ENCODE data around the gene SHANK3. TPM values are rescaled to one million over a fixed set of nuclear protein-coding genes. Genes with fewer than 3 reads are reported as not detected.

The SHANK3 gene
- total and polyA plus RNA-seq, 2 of the 4 experiments (the other 2 are of a cell fraction), result 0.18 to 1.5 TPM

GRCh38 chr22:50672041-50672440 is 582 bp upstream of the SHANK3 start:
- no peak overlapping the region for H2AK5ac ChIP-seq (ENCODE audit: low read depth, low read length)
- DNase-seq (no peak), ATAC-seq (ENCODE audit: low read depth) (no peak)
- no peak overlapping the region for H3K27ac ChIP-seq (ENCODE audit: insufficient read depth, low read length)
- H4K20me1 ChIP-seq (ENCODE audit: insufficient read depth, low read length), result no peaks in the 10 kb centered on the region; the same call in 1 of the 2 replicates
- H2AFZ ChIP-seq (replicated peaks; ENCODE audit: low read length, poor library complexity), result no peak overlapping the region
- no peak overlapping the region for H2BK120ac ChIP-seq (ENCODE audit: low read depth, low read length)
- H3K4me3 ChIP-seq (ENCODE audit: insufficient read depth, low read depth, low read length), result no peak overlapping the region
- CTCF ChIA-PET, result no interaction called here
- H3K9me3 ChIP-seq (ENCODE audit: control insufficient read depth, insufficient read depth, low read length), result no peaks in the 10 kb centered on the region; the same call in 1 of the 2 replicates
- H3K9ac ChIP-seq (ENCODE audit: low read depth, low read length), result no peak overlapping the region
- H3K4me2 ChIP-seq (ENCODE audit: low read depth, low read length), result no peak overlapping the region
- no peak overlapping the region for H3K4ac ChIP-seq (ENCODE audit: low read depth, low read length)
- no peak overlapping the region for H2BK5ac ChIP-seq (ENCODE audit: low read depth, low read length, poor library complexity, severe bottlenecking)
- no peak overlapping the region for H4K5ac ChIP-seq (ENCODE audit: low read depth, low read length)
- POLR2A ChIA-PET (ENCODE audit: unreplicated experiment), result no interaction called here
- no peak overlapping the region for H3K14ac ChIP-seq (replicated peaks; ENCODE audit: low read depth, low read length)
- H3K4me1 ChIP-seq (ENCODE audit: control insufficient read depth, insufficient read depth, low read length), result no peaks in the 10 kb centered on the region; the same call in 1 of the 2 replicates
- dilution Hi-C loops (cut with HindIII; ENCODE audit: low sequenced_read_pairs, unreplicated experiment) (no loop called here), intact Hi-C loops (cut with micrococcal nuclease) (no loop called here), in situ Hi-C loops (cut with MboI; ENCODE audit: low sequenced_read_pairs) (no loop called here)
- no peaks in the 10 kb centered on the region for H3K36me3 ChIP-seq (ENCODE audit: control insufficient read depth, insufficient read depth, low read length)
- H3K56ac ChIP-seq (ENCODE audit: extremely low read depth, insufficient read depth, low read length), result no peak overlapping the region
- H3K79me1 ChIP-seq (ENCODE audit: low read depth in 1 of 2, low read length in 2 of 2), result no peaks in the 10 kb centered on the region
- no TSS peak for BruUV-seq (replicated peaks)
- no peak overlapping the region for H3K23ac ChIP-seq (ENCODE audit: low read depth, low read length)
- H4K8ac ChIP-seq (ENCODE audit: low read depth in 2 of 2, low read length in 2 of 2), result no peak overlapping the region
- H2BK20ac ChIP-seq (ENCODE audit: low read depth, low read length), result no peak overlapping the region
- H3K27me3 ChIP-seq (ENCODE audit: control insufficient read depth, insufficient read depth, low read length), result peaks cover 54% of the 10 kb centered on the region
- 82% methylated on average over 4 of the region's 8 CpGs; no CpG with 5 or more reads in 1 of the 2 experiments for WGBS, 2 experiments (ENCODE audit: extremely low coverage in 2 of 2, insufficient read length in 1 of 2)
- H4K91ac ChIP-seq (ENCODE audit: insufficient read depth, low read depth, low read length), result no peak overlapping the region
- peaks cover 8% of the 10 kb centered on the region for H3K9me1 ChIP-seq (ENCODE audit: insufficient read depth, low read length)
- H2AK9ac ChIP-seq (replicated peaks; ENCODE audit: low read depth, low read length, poor library complexity), result no peak overlapping the region
- H2BK15ac ChIP-seq (ENCODE audit: low read depth, low read length), result no peak overlapping the region
- no peak for TF ChIP-seq FOS (IDR thresholded peaks at IDR 0.05; ENCODE audit: low read depth, low read length)
- no peak for TF ChIP-seq MXI1 (IDR thresholded peaks at IDR 0.05; ENCODE audit: borderline replicate concordance, low read depth, low read length)
- no peak for TF ChIP-seq RCOR1 (IDR thresholded peaks at IDR 0.05; ENCODE audit: insufficient replicate concordance, low read length)
- no peak for TF ChIP-seq POLR2A (IDR thresholded peaks at IDR 0.05; ENCODE audit: low read depth, low read length)
- no peak for TF ChIP-seq MAZ (IDR thresholded peaks at IDR 0.05; ENCODE audit: borderline replicate concordance, low read depth, low read length)
- no peak for TF ChIP-seq CHD1 (IDR thresholded peaks at IDR 0.05; ENCODE audit: low read depth, low read length)
- no peak for TF ChIP-seq SMC3 (IDR thresholded peaks at IDR 0.05; ENCODE audit: low read depth, low read length)
- no peak for TF ChIP-seq RAD21 (IDR thresholded peaks at IDR 0.05; ENCODE audit: low read length)
- no peak for TF ChIP-seq RFX5 (IDR thresholded peaks at IDR 0.05; ENCODE audit: low read depth, low read length)
- TF ChIP-seq NFE2L2 (IDR thresholded peaks at IDR 0.05; ENCODE audit: low read depth, low read length), result no peak
- TF ChIP-seq CTCF (conservative IDR thresholded peaks at IDR 0.05; ENCODE audit: low read depth, low read length), result no peak
- no peak for TF ChIP-seq USF2 (IDR thresholded peaks at IDR 0.05; ENCODE audit: low read depth, low read length)
- no peak for TF ChIP-seq CEBPB (IDR thresholded peaks at IDR 0.05; ENCODE audit: low read depth, low read length)
- TF ChIP-seq BHLHE40 (IDR thresholded peaks at IDR 0.05; ENCODE audit: low read depth, low read length), result no peak
- no peak for TF ChIP-seq ELK1 (IDR thresholded peaks at IDR 0.05; ENCODE audit: borderline replicate concordance, low read depth, low read length)
- TF ChIP-seq MAFK (IDR thresholded peaks at IDR 0.05; ENCODE audit: low read depth, low read length), result no peak
- H3K18ac ChIP-seq (ENCODE audit: low read depth, low read length), result no peak overlapping the region

Measured in IMR-90 (cell line).